Measurements from ENCODE around the gene TRAPPC12.

TRAPPC12 gene

DNA sequence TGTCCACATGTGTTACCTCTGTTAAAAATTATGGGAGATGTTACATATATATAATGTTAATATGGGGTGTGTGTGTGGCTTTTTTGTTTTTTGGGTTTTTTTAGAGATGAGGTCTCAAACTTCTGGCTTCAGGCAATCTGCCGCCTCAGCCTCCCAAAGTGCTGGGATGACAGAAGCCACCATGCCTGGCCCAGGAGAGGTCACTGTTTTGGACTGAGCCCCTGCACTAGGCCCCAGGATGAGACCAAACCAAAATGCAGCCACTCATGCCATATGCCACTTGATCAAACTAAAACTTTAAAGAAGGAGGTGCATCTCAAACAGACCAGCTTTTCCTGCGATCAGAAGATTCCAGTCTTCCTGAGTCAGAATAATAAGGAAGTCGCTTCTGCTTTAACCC, 137.3 kb downstream of the TRAPPC12 start:
- DNase-seq, result no peak

DNA sequence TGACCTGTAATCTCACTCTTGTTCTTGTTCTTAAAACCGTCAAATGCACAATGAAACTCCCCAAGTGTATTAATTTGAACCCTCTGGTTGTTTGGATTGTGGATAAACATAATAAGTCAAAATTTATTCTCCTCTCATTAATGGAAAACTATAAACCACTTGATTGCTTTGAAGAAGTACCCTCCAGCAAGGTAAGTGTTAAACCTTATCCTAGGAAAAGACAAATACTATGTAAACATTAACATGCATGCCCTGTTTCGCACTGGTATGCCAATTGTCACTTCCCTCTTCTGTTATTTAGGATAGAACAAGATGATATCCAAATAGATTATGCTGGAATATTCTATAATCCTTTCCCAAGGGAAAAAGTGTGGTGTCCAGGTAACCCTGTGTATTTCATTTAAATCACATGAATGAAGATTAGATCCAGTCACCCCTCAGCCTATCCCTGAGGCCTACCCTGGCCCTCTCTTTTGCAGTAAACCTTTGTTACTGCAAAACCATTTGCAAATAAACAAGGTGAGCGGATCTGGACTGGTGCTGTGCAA, 138.5 kb downstream of the TRAPPC12 start:
- no peak for DNase-seq

DNA sequence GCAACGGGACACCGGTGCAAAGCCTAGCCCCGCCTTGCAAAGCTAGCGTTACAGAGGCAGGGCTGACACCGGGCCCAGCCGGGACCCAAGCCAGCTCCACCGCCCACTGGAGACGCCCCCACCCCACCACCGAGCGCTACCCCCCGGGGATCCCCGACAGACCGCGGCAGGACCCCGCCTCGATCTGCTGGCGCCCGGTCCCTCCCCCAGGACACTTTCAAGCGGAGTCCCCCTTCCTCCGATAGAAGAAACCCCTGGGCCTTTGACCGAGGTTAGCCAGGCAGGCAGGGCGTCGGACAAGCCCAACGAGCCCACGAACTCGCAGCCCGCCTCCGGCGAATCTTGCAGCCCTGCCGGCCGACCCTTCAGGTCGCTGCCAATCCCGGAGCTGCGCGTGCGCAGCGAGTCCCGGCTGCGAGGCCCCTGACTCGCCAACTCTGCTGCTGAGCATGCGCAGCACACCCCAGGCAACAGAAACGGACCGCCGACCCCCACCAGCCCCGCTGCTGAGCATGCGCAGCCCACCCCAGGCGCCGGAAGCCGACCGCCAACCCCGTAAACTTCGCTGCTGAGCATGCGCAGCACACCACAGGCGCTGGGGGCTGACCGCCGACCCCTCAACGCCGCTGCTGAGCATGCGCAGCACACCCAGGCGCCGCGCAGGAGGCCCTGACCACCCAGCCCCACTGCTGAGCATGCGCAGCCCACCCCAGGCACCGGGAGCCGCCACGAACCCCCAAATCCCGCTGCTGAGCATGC, 139.2 kb downstream of the TRAPPC12 start:
- peak; percentile 94 to 95 for DNase-seq

DNA sequence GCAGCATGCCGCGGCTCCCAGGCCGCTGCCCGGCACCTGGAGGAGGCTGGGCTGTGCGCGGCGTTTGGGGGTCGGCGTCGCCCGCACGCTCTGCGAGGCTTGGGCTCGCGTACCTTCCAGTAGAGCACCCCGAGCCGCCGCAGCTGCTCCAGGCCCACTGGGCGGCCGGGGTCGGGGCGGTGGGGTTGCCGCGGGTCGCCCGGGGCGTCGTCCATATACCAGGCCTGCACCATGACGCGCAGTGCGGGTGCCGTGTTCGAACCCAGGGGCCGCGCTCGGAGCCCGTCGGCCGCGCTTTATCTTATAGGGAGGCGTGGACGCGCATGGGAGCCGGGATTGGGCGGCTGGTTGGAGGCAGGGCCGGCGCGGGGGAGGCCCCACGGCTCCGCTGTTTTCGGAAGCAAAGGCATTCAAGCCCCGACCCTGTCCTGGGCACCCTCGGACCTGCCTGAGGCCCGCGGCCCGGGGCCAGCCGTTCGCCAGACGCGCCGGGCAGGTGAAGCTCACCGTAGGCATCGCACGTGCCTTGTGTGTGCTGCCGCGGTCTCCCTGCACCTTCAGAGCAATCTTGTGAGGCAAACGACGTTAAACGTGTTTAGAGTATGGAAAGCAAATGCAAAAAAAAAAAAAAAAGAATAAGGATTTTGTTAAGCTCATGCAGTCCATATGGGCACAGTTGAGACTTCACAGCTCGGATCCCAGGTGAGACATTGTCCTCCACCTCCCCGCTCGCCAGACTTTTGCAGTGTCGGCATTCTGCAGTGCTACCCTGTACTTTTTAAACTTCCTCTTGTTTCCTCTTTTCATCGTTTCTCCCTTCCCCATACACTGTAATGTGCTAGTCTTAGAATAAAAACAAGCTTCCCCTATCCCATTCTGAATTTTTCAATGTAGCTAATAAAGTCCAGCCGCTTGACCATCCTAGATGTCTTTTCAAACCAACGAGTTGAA, 140.0 kb downstream of the TRAPPC12 start, which contains the start of gene ADI1:
Gene ADI1 (minus strand): TSS at position 277 of the 951 bp plus-strand sequence. CDS start 44 bp downstream, at position 233.
- DNase-seq, result peak; percentile 55 to 66

DNA sequence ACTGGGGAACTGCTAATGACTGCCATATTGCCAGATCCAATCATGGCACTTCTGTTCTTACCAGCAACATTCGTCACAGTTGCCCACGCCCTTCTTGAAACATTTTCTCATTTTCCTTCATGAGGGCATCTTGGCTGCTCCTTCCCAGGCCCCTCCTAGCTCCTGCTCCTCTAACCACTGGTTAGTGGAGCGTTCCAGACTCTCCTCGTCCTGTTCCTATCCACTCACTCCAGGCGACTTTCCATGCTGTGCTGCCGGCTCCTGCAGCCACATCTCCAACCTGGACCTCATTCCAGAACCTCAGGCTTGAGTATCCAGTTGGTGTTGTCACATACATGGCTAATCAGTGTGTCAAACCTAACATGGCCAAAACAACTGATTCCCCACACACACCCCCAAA, 141.1 kb downstream of the TRAPPC12 start:
- no peak for DNase-seq

DNA sequence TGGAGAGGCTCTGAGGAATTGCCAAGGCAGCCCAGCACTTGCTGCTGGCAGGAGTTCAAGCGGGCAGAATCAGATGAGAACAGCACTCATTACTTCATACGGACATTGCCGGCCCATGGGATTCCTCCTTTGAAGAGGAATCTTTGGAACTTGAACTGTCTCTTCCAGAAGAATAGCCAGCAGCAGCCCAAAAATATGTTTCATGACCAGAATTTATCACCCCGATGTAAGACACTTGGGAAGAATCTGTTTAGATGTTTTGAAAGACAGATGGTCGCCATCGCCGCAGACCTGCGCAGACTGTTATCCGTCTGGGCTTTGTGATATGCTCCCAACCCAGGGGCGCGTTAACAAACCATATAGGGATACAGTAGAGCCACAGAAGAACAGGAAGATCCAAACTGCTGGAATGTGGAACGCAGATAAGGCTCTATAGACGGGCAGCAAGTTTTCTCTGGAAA, 143.5 kb downstream of the TRAPPC12 start:
- no peak for DNase-seq

DNA sequence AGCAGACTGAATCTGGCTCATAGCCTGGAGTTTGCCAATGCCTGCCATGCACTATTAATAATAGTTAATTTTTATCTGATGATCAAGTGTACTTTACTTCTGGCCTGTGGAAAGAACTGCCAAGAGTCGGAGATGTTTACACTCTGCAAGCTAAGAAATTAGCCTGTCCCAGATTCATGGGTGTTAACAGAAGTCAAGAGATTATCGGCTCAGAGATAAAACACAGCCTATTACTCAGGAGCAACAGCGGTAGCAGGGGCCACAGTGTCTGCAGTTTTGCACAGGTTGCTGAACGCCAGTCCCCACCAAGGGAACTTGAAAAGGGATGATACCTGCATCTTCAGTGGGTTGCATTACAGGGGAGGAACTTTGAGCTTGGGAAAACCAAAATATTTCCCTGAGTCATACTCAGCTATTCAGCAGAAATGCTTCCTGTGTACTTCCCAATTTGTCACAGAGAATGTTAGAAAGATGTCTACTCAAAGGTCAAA, 144.1 kb downstream of the TRAPPC12 start:
- DNase-seq, result no peak

DNA sequence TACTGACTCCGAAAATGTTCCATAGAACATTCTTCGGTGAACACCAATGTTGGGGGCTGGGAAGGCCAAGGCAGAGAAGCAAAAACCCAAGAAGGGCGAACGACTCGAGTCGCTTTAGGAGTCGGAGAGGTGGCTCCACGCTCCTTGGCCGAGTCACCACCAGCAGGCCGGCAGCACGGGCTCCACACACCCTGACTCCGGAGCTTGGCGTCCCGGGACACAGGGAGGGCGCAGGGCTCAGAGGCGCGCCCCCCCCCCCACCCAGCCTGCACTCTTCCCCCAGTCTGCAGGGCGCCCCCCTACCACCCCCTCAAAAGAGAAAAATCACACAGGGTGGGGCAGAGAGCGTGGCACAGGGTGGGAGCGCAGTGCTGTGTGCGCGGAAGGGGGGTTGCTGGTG, 147.4 kb downstream of the TRAPPC12 start:
- DNase-seq, result no peak

DNA sequence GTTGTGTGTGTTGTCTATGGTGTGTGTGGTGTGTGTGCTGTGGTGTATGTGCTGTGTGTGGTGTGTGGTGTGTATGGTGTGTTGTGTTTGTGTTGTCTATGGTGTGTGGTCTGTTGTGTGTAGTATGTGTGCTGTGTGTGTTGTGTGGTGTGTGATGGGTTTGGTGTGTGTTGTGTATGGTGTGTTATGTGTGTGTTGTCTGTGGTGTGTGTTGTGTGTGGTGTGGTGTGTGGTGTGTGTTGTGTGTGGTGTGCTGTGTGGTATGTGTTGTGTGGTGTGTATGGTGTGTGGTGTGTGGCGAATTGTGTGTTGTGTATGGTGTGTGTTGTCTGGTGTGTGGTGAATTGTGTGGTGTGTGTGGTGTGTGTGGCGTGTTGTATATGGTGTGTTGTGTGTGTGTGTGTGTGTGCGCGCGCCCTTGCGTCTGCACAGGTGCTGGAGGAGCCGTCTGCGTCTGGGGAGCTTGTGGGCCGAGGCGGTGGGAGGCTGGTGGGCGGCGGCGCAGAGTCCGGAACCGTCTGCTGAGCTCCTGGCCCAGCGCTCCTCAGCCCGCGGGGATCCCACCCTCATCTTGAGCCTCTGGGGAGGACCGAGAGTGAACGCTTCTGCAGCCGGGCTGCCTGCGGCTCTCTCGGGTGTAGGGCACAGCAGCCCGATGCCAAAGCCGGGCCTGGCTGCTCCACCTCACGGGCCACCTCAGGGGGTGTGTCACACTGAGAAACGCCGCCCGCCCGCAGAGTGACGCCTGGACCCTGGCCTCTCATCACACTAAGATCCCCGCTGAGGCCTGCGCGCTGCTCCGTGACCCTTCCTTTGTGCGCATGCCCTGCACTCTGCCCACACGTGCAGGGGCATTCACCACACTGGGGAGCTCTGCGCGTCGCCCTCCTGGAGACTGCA, 148.6 kb downstream of the TRAPPC12 start:
- DNase-seq, result no peak

Data from NCI-H1930 (cell line).